MM.1S (cell line): ENCODE results near the gene C11orf21.

Source experiments
- DNase-seq: peaks from one replicate; pipeline ENCODE4 v3.0.0-alpha.2; 2015
- H2AFZ ChIP-seq: fragments of 300-600 bp; sonication (generic); 2 replicates; pipeline ENCODE4 v1.6.0; 2016; ENCODE audit warnings: antibody characterized with exemption, low read length
- H3F3A ChIP-seq: fragments of 300-600 bp; sonication (generic); 2 replicates; pipeline ENCODE4 v1.6.1; 2016; ENCODE audit warnings: mild to moderate bottlenecking, antibody characterized with exemption, low read length, moderate library complexity, mixed read lengths; ENCODE audit not compliant: insufficient read depth
- H3K27ac ChIP-seq: fragments of 300-600 bp; sonication (generic); 2 replicates; pipeline ENCODE4 v1.5.1; 2016; ENCODE audit warnings: mild to moderate bottlenecking, low read length
- H3K27me3 ChIP-seq: fragments of 300-600 bp; sonication (generic); replicated peaks from 2 replicates; pipeline ENCODE4 v1.6.0; 2016; ENCODE audit warnings: low read length; ENCODE audit not compliant: insufficient read depth
- H3K36me3 ChIP-seq: fragments of 300-600 bp; sonication (generic); replicated peaks from 2 replicates; pipeline ENCODE4 v1.6.1; 2016; ENCODE audit warnings: mild to moderate bottlenecking, low read length, mixed read lengths; ENCODE audit not compliant: insufficient read depth
- H3K4me1 ChIP-seq: fragments of 300-600 bp; sonication (generic); 2 replicates; pipeline ENCODE4 v1.6.1; 2016; ENCODE audit warnings: low read length, mixed read lengths
- H3K4me2 ChIP-seq: fragments of 300-600 bp; sonication (generic); 2 replicates; pipeline ENCODE4 v1.6.0; 2016; ENCODE audit warnings: low read depth, low read length
- H3K4me3 ChIP-seq: fragments of 300-600 bp; sonication (generic); 2 replicates; pipeline ENCODE4 v1.5.1; 2016; ENCODE audit warnings: low read length, mixed read lengths
- H3K79me2 ChIP-seq: fragments of 300-600 bp; sonication (generic); 2 replicates; pipeline ENCODE4 v1.6.1; 2016; ENCODE audit warnings: mixed run types, low read length, mixed read lengths
- H3K9ac ChIP-seq: fragments of 300-600 bp; sonication (generic); 2 replicates; pipeline ENCODE4 v1.6.1; 2016; ENCODE audit warnings: low read length, mixed read lengths
- H3K9me2 ChIP-seq: fragments of 300-600 bp; sonication (generic); replicated peaks from 2 replicates; pipeline ENCODE4 v1.6.1; 2016; ENCODE audit warnings: mild to moderate bottlenecking, low read length, mixed read lengths; ENCODE audit not compliant: insufficient read depth
- H3K9me3 ChIP-seq: fragments of 300-600 bp; sonication (generic); replicated peaks from 2 replicates; pipeline ENCODE4 v1.6.1; 2016; ENCODE audit warnings: mild to moderate bottlenecking, low read length, mixed read lengths; ENCODE audit not compliant: insufficient read depth
- H4K20me1 ChIP-seq: fragments of 300-600 bp; sonication (generic); 2 replicates; pipeline ENCODE4 v1.6.1; 2016; ENCODE audit warnings: mild to moderate bottlenecking, low read length, moderate library complexity, mixed read lengths; ENCODE audit not compliant: insufficient read depth
- EZH2 ChIP-seq: fragments of 300-600 bp; sonication (generic); optimal IDR thresholded peaks from 2 replicates; pipeline ENCODE3; 2017; ENCODE audit warnings: low read depth, mild to moderate bottlenecking, antibody characterized with exemption, low read length, mixed read lengths
- EZH2phosphoT487 ChIP-seq: fragments of 300-600 bp; sonication (generic); IDR thresholded peaks from 2 replicates; pipeline ENCODE4 v1.6.1; 2018; ENCODE audit warnings: antibody characterized with exemption, low read length
- TF ChIP-seq, protein P1 (sequence below): fragments of 300-600 bp; sonication (generic); IDR thresholded peaks from 2 replicates; pipeline ENCODE4 v1.5.1; 2016; ENCODE audit warnings: antibody characterized with exemption, low read length, mixed read lengths

The C11orf21 gene

GRCh38 chr11:2298131-2298794 is 3.5 kb downstream of the C11orf21 start:
- Histone ChIP-seq H3K27ac (no peak overlapping the region), H3K27me3 (peaks cover 93% of the 10 kb centered on the region), H3K9me3 (no peaks in the 10 kb centered on the region), H3K4me3 (no peak overlapping the region), H3F3A (no peaks in the 10 kb centered on the region), H3K9me2 (no peaks in the 10 kb centered on the region), H4K20me1 (no peaks in the 10 kb centered on the region), H3K4me2 (no peak overlapping the region), H2AFZ (no peak overlapping the region), H3K36me3 (no peaks in the 10 kb centered on the region), H3K9ac (no peak overlapping the region), H3K4me1 (no peaks in the 10 kb centered on the region), H3K79me2 (no peaks in the 10 kb centered on the region)
- TF ChIP-seq EZH2phosphoT487 (no peak), EZH2 (no peak)
- TF ChIP-seq, protein P1, sequence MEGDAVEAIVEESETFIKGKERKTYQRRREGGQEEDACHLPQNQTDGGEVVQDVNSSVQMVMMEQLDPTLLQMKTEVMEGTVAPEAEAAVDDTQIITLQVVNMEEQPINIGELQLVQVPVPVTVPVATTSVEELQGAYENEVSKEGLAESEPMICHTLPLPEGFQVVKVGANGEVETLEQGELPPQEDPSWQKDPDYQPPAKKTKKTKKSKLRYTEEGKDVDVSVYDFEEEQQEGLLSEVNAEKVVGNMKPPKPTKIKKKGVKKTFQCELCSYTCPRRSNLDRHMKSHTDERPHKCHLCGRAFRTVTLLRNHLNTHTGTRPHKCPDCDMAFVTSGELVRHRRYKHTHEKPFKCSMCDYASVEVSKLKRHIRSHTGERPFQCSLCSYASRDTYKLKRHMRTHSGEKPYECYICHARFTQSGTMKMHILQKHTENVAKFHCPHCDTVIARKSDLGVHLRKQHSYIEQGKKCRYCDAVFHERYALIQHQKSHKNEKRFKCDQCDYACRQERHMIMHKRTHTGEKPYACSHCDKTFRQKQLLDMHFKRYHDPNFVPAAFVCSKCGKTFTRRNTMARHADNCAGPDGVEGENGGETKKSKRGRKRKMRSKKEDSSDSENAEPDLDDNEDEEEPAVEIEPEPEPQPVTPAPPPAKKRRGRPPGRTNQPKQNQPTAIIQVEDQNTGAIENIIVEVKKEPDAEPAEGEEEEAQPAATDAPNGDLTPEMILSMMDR = no peak
- no peak for DNase-seq

- no peaks in the 10 kb centered on the region for H3K36me3 ChIP-seq
- no peak overlapping the region for H3K4me2 ChIP-seq
- no peak overlapping the region for H3K9ac ChIP-seq
- no peaks in the 10 kb centered on the region for H3K79me2 ChIP-seq
- H3K9me3 ChIP-seq = no peaks in the 10 kb centered on the region
- H3K9me2 ChIP-seq = no peaks in the 10 kb centered on the region
- no peak overlapping the region for H3K27ac ChIP-seq
- H3K4me1 ChIP-seq = no peaks in the 10 kb centered on the region
- DNase-seq = no peak
- H3K4me3 ChIP-seq = no peak overlapping the region
- H4K20me1 ChIP-seq = no peaks in the 10 kb centered on the region
- no peaks in the 10 kb centered on the region for H3F3A ChIP-seq
- no peak overlapping the region for H2AFZ ChIP-seq
- TF ChIP-seq, protein P1 = no peak
- TF ChIP-seq EZH2 (no peak), EZH2phosphoT487 (no peak)
- H3K27me3 ChIP-seq = peaks cover 93% of the 10 kb centered on the region
Measured at GRCh38 chr11:2297623-2298030, 4.1 kb downstream of the C11orf21 start.

GRCh38 chr11:2296913-2297622 is 4.7 kb downstream of the C11orf21 start:
- H3K9ac ChIP-seq = no peak overlapping the region
- H3K4me1 ChIP-seq = no peaks in the 10 kb centered on the region
- no peaks in the 10 kb centered on the region for H3F3A ChIP-seq
- no peak for TF ChIP-seq EZH2
- TF ChIP-seq EZH2phosphoT487 = no peak
- TF ChIP-seq, protein P1 = no peak
- no peaks in the 10 kb centered on the region for H3K79me2 ChIP-seq
- peaks cover 91% of the 10 kb centered on the region for H3K27me3 ChIP-seq
- DNase-seq = no peak
- H3K36me3 ChIP-seq = no peaks in the 10 kb centered on the region
- no peak overlapping the region for H3K4me2 ChIP-seq
- H3K27ac ChIP-seq = no peak overlapping the region
- H4K20me1 ChIP-seq = no peaks in the 10 kb centered on the region
- H3K9me3 ChIP-seq = no peaks in the 10 kb centered on the region
- H3K9me2 ChIP-seq = no peaks in the 10 kb centered on the region
- no peak overlapping the region for H2AFZ ChIP-seq
- no peak overlapping the region for H3K4me3 ChIP-seq
